ENCODE results near the gene ADAMTS19.

DNA sequence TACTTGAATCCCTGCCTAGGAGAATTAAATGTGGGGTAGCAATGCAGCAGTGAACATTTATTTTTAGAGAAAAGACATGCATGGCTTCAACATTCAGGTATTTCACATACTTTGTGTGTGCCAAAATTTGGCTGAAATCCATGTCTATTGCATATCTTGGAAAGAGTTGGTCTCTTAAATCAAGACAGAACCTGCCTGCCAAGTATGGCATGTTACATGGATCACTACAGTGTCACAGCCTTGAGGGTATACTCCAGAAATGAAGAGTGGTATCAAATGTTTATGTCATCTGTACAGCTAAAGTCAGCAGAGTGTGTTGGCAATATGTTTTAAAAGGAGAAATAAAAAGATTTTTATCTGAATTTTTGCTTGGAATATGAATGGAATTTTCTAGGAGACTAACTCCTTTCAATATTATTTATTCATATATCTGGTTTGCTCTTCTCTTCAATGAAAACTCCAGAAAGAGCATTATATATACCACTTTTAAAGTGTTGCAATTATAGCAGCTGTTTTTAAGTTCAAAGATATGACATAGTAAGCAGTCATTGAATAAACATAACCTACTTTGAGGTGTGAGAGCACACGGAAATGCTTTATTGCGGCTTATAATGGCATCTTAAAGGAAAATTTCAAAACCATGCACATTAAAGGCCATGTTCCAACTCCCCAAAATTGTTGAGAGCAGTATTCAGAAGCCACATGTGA is 192.4 kb downstream of the ADAMTS19 start:
- TF ChIP-seq, protein P1, sequence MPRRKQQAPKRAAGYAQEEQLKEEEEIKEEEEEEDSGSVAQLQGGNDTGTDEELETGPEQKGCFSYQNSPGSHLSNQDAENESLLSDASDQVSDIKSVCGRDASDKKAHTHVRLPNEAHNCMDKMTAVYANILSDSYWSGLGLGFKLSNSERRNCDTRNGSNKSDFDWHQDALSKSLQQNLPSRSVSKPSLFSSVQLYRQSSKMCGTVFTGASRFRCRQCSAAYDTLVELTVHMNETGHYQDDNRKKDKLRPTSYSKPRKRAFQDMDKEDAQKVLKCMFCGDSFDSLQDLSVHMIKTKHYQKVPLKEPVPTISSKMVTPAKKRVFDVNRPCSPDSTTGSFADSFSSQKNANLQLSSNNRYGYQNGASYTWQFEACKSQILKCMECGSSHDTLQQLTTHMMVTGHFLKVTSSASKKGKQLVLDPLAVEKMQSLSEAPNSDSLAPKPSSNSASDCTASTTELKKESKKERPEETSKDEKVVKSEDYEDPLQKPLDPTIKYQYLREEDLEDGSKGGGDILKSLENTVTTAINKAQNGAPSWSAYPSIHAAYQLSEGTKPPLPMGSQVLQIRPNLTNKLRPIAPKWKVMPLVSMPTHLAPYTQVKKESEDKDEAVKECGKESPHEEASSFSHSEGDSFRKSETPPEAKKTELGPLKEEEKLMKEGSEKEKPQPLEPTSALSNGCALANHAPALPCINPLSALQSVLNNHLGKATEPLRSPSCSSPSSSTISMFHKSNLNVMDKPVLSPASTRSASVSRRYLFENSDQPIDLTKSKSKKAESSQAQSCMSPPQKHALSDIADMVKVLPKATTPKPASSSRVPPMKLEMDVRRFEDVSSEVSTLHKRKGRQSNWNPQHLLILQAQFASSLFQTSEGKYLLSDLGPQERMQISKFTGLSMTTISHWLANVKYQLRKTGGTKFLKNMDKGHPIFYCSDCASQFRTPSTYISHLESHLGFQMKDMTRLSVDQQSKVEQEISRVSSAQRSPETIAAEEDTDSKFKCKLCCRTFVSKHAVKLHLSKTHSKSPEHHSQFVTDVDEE (CRISPR knock-in tag; IDR thresholded peaks at IDR 0.05) = no peak
- no peak for TF ChIP-seq RARB (CRISPR knock-in tag; IDR thresholded peaks at IDR 0.05)
- no peak for TF ChIP-seq PPARA (CRISPR knock-in tag; IDR thresholded peaks at IDR 0.05; ENCODE audit: borderline replicate concordance)
- TF ChIP-seq ZFP30 (CRISPR knock-in tag; IDR thresholded peaks at IDR 0.05) = no peak
- no peak for TF ChIP-seq TCF4 (CRISPR knock-in tag; IDR thresholded peaks at IDR 0.05; ENCODE audit: borderline replicate concordance)
- TF ChIP-seq ZNF565 (CRISPR knock-in tag; conservative IDR thresholded peaks at IDR 0.05; ENCODE audit: low read depth) = no peak
- TF ChIP-seq, protein P2, sequence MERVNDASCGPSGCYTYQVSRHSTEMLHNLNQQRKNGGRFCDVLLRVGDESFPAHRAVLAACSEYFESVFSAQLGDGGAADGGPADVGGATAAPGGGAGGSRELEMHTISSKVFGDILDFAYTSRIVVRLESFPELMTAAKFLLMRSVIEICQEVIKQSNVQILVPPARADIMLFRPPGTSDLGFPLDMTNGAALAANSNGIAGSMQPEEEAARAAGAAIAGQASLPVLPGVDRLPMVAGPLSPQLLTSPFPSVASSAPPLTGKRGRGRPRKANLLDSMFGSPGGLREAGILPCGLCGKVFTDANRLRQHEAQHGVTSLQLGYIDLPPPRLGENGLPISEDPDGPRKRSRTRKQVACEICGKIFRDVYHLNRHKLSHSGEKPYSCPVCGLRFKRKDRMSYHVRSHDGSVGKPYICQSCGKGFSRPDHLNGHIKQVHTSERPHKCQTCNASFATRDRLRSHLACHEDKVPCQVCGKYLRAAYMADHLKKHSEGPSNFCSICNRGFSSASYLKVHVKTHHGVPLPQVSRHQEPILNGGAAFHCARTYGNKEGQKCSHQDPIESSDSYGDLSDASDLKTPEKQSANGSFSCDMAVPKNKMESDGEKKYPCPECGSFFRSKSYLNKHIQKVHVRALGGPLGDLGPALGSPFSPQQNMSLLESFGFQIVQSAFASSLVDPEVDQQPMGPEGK (CRISPR knock-in tag; IDR thresholded peaks at IDR 0.05; ENCODE audit: borderline replicate concordance) = no peak

Measured in SK-N-SH treated with all-trans-retinoic acid at 6 μM for 48 hours (cell line).